Aorta (tissue), 5 donors: ENCODE data around the gene ZNF117. TPM values are rescaled to one million over a fixed set of nuclear protein-coding genes. Genes with fewer than 3 reads are reported as not detected.
"Not testable (repeated sequence)": the region's sequence is repeated elsewhere in the genome, so short reads cannot be mapped to it uniquely, and the experiment has no call there.

Experiments
- ATAC-seq: fragments of 200-7000 bp; cut with Tn5 transposase; one replicate; pipeline ENCODE4 v1.9.1; 2022; ENCODE audit warnings: moderate library complexity; ENCODE audit not compliant: low FRiP score
- DNase-seq, 2 donors: peaks; one replicate each; pipeline ENCODE4 v3.0.0-alpha.2; 2020
- H3K27ac ChIP-seq, 2 donors: one replicate each; pipeline ENCODE4 v1.5.1; 2013; ENCODE audit warnings: low read length in 2 of 2, mild to moderate bottlenecking in 2 of 2, moderate library complexity in 2 of 2, control low read depth in 1 of 2, inconsistent platforms in 1 of 2, low read depth in 1 of 2
- H3K27me3 ChIP-seq, 2 donors: one replicate each; pipeline ENCODE4 v1.6.1; 2013; ENCODE audit warnings: control low read depth in 1 of 2, low read length in 1 of 2, mild to moderate bottlenecking in 1 of 2, moderate library complexity in 1 of 2; ENCODE audit not compliant: insufficient read depth in 2 of 2, control insufficient read depth in 1 of 2
- H3K36me3 ChIP-seq, 2 donors: one replicate each; pipeline ENCODE4 v1.6.1; 2013; ENCODE audit warnings: control low read depth in 1 of 2, low read length in 1 of 2, mild to moderate bottlenecking in 1 of 2; ENCODE audit not compliant: insufficient read depth in 2 of 2, control insufficient read depth in 1 of 2
- H3K4me1 ChIP-seq, 2 donors: one replicate each; pipeline ENCODE4 v1.6.1; 2013; ENCODE audit warnings: low read length in 2 of 2, control low read depth in 1 of 2, mild to moderate bottlenecking in 1 of 2, moderate library complexity in 1 of 2; ENCODE audit not compliant: insufficient read depth in 2 of 2, control insufficient read depth in 1 of 2
- H3K4me3 ChIP-seq, 2 donors: one replicate each; pipeline ENCODE4 v1.5.1; 2013; ENCODE audit warnings: low read length in 2 of 2, control low read depth in 1 of 2, mild to moderate bottlenecking in 1 of 2
- H3K9me3 ChIP-seq: one replicate; pipeline ENCODE4 v1.6.1; 2013; ENCODE audit warnings: mild to moderate bottlenecking, low read length; ENCODE audit not compliant: control insufficient read depth
- WGBS, 2 donors: extraction: QIAGEN DNeasy Blood & Tissue Kit; methylation state at CpG; one replicate each; pipeline ENCODE4 v1.1.7; 2013; 5-methylcytosine and 5-hydroxymethylcytosine counted together
- intact Hi-C, 2 donors: fragments of 100-400 bp; cut with DNase I; formaldehyde crosslinking; loops; one replicate each; pipeline versions ENCODE4 v1.14.2 to v1.15.0; 2022
- polyA plus RNA-seq, 2 donors: library from polyadenylated mRNA; stranded (reverse); fragments of 200-250 nt; gene quantifications; one replicate each; pipeline ENCODE4 v1.2.3, GENCODE V29; 2013
- total RNA-seq, 2 donors: library from RNA; stranded (reverse); fragmentation: NEBNext Ultra II Directional; extraction: Animal tissue kit (Norgen Biotek cat#: 25700); gene quantifications; one replicate each; pipeline ENCODE4 v1.2.1, GENCODE V29; 2021
- donor health status: healthy with polysubstance abuse.
- donor health status: Bipolar disorder and iron deficiency.
- donor health status: DM: no; HTN: no; CAD: no.
- donor health status: DM: no; HTN: no; CAD: no.
- donor health status: DM: yes; HTN: yes; CAD: no.

Gene ZNF117
- total and polyA plus RNA-seq, 4 donors = 0.50 to 28.0 (median 10.7) TPM

DNA sequence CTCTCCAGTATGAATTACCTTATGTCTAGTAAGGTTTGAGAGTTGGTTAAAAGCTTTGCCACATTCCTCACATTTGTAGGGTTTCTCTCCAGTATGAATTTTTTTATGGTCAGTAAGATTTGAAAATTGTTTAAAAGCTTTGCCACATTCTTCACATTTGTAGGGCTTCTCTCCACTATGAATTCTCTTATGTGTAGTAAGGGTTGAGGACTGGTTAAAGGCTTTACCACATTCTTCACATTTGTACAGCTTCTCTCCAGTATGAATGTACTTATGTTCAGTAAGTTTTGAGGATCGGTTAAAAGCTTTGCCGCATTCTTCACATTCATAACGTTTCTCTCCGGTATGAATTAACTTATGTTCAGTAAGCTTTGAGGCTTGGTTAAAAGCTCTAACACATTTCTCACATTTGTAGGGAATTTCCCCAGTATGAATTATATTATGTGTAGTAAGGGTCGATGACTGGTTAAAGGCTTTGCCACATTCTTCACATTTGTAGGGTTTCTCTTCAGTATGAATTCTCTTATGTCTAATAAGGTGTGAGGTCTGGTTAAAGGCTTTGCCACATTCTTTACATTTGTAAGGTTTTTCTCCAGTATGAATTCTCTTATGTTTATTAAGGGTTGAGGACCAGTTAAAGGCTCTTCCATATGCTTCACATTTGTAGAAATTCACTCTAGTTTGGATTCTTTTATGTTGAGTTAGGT, 12.2 kb downstream of the ZNF117 start:
- Histone ChIP-seq H3K9me3 (peaks cover 1% of the 10 kb centered on the region), H3K36me3 (peaks cover 2 to 8% of the 10 kb centered on the region in 2 donors), H3K4me3 (no peak overlapping the region), H3K27ac (no peak overlapping the region), H3K4me1 (no peaks in the 10 kb centered on the region), H3K27me3 (no peaks in the 10 kb centered on the region)
- intact Hi-C loops = no loop called here
- WGBS, 2 donors = 97 to 99% methylated on average over 5 of the region's 5 CpGs
- ATAC-seq = no peak
- DNase-seq = no peak

- Histone ChIP-seq H3K27ac (no peak overlapping the region), H3K4me3 (no peak overlapping the region), H3K27me3 (no peaks in the 10 kb centered on the region), H3K9me3 (peaks cover 2% of the 10 kb centered on the region), H3K4me1 (no peaks in the 10 kb centered on the region), H3K36me3 (no peaks in the 10 kb centered on the region)
- intact Hi-C loops = no loop called here
- no peak for ATAC-seq
- DNase-seq = no peak
These were observed 25.2 kb downstream of the ZNF117 start for GRCh38 chr7:64965594-64965993.

- ATAC-seq (no peak), DNase-seq (no peak)
- no peak overlapping the region for H3K27ac ChIP-seq
- H3K36me3 ChIP-seq = no peaks in the 10 kb centered on the region
- peaks cover 1% of the 10 kb centered on the region for H3K9me3 ChIP-seq
- H3K4me1 ChIP-seq = no peaks in the 10 kb centered on the region
- 86 to 94% methylated on average over 3 of the region's 3 CpGs for WGBS, 2 donors
- H3K27me3 ChIP-seq = no peaks in the 10 kb centered on the region
- intact Hi-C loops = no loop called here
- no peak overlapping the region for H3K4me3 ChIP-seq
These were observed 31.6 kb downstream of the ZNF117 start for GRCh38 chr7:64959072-64959747.

DNA sequence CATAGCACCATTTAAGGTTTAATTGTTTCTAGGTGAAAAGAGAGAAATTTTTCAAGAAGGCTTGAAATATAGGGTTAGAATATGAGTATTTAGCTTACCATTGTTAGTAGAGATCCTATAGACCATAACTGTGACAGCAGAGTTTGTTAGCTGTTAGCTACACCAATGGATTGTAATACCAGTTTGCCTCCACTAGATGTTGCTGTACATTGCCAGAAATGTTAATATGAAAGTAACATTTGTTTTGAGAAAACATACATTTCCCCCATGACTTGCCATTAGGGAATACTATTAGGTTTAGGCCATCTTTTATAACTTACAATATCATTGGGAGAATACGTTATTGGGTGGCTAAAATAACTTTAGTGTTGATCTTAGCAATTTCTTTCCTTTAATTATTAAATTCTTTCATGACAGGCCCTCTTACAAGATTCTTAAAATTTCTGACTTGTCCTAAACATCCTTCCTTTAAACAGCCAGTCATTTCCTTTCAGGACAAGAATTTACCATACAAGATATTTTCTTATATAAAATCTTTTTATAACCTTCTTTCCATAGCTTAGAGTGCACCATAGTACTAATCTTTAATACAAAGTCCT, 39.5 kb downstream of the ZNF117 start:
- Histone ChIP-seq H3K36me3 (no peaks in the 10 kb centered on the region), H3K4me3 (no peak overlapping the region), H3K4me1 (no peaks in the 10 kb centered on the region), H3K9me3 (no peaks in the 10 kb centered on the region), H3K27ac (no peak overlapping the region), H3K27me3 (peaks cover 0 to 1% of the 10 kb centered on the region in 2 donors)
- intact Hi-C loops = loop anchor here (2.0 kb wide), 2 partner anchors 355 to 357 kb away; no protein-coding TSS in a partner anchor
- peak; percentile 85 for ATAC-seq
- no peak for DNase-seq
- 0 to 6% methylated on average over 1 of the region's 1 CpG for WGBS, 2 donors

- DNase-seq = peak in 1 of 2 donors; percentile 73
- not testable (repeated sequence) for H3K27ac ChIP-seq, ATAC-seq, H3K27me3 ChIP-seq, H3K4me1 ChIP-seq, H3K4me3 ChIP-seq, H3K9me3 ChIP-seq, H3K36me3 ChIP-seq
- intact Hi-C loops = loop anchor here (2.0 kb wide), 2 partner anchors 356 to 358 kb away; no protein-coding TSS in a partner anchor
- WGBS, 2 donors = 15 to 41% methylated on average over 9 of the region's 9 CpGs
These were observed 40.2 kb downstream of the ZNF117 start for GRCh38 chr7:64950673-64951072.

DNA sequence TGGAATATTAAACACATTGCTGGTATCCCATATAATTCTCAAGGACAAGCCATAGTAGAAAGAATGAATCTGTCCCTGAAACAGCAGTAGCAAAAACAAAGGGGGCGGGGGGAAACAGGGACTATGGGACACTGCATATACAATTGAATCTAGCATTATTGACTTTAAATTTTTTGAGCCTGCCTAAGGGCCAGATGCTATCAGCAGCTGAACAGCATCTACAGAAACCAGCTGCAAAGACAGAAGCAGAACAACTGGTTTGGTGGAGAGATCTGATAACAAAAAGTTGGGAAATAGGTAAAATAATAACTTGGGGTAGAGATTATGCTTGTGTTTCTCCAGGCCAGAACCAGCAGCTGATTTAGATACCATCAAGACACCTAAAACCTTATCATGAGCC, 42.1 kb downstream of the ZNF117 start:
- H3K4me3 ChIP-seq, intact Hi-C loops, ATAC-seq, DNase-seq, H3K4me1 ChIP-seq, H3K36me3 ChIP-seq, H3K27ac ChIP-seq, H3K9me3 ChIP-seq, H3K27me3 ChIP-seq: not testable (repeated sequence)
- 88 to 95% methylated on average over 1 of the region's 1 CpG for WGBS, 2 donors

DNA sequence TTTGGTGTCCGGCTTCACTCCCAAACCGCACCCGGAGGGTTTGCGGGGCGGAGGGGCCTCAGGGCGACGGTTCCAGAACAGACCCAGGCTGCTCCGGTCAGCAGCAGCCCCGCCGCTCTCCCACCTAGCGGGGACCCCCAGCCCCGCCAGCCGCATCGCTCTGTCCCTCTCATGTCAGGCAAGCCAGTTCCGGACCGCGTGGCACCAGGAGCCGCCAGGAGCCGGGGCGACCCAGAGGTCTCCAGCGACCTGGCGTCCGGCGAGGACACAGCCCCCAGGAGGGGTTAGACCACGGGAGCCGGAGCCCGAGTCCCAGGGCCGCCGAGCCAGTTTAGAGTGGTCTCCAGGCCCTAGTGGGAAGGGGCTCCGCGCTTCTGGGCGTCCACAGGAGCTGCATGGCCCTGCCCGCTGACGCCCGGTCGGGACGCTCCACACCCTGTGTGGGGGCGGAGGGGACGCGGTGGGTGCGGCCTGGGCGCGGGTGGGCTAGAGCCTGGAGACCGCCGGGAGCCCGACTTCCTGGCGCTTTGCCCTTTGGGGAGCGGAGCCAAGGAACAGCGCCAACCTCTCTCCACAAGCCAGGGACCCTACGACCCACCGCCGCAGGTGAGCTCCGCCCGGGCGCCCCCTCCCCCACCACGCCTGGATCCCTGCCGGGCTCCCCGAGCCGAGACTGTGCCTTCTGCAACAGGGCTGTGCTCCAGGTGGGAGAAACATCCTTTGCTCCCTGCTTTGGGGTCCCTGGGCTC, 43.4 kb downstream of the ZNF117 start:
- ATAC-seq (peak; percentile 49), DNase-seq (no peak)
- peaks cover 0 to 1% of the 10 kb centered on the region in 2 donors for H3K27me3 ChIP-seq
- H3K4me1 ChIP-seq = no peaks in the 10 kb centered on the region
- H3K36me3 ChIP-seq = no peaks in the 10 kb centered on the region
- peak overlapping the region in 1 of 2 donors; percentile 22 for H3K4me3 ChIP-seq
- no peak overlapping the region for H3K27ac ChIP-seq
- no peaks in the 10 kb centered on the region for H3K9me3 ChIP-seq
- 2 to 3% methylated on average over 58 to 59 of the region's 59 CpGs for WGBS, 2 donors
- intact Hi-C loops = no loop called here

- Histone ChIP-seq H3K4me1 (no peaks in the 10 kb centered on the region), H3K27ac (no peak overlapping the region), H3K9me3 (no peaks in the 10 kb centered on the region), H3K4me3 (no peak overlapping the region), H3K36me3 (no peaks in the 10 kb centered on the region), H3K27me3 (peaks cover 0 to 1% of the 10 kb centered on the region in 2 donors)
- 47 to 55% methylated on average over 5 of the region's 5 CpGs for WGBS, 2 donors
- intact Hi-C loops = no loop called here
- DNase-seq = no peak
- peak; percentile 30 for ATAC-seq
These were observed 44.1 kb downstream of the ZNF117 start for GRCh38 chr7:64946772-64947171.
